ENCODE results near the gene CCDC60.

CCDC60 gene

GRCh38 chr12:119447618-119448017 lies 113.1 kb downstream of the CCDC60 start:
- Histone ChIP-seq H3K4me1 (ENCODE audit: control insufficient read depth, insufficient read depth, low read length) (no peaks in the 10 kb centered on the region), H3K9me3 (ENCODE audit: control insufficient read depth, insufficient read depth, low read depth, low read length) (no peaks in the 10 kb centered on the region), H3K4me3 (ENCODE audit: low read depth, low read length) (no peak overlapping the region), H3K27ac (ENCODE audit: extremely low read depth, low read depth, low read length) (no peak overlapping the region), H3K36me3 (ENCODE audit: control insufficient read depth in 2 of 2, insufficient read depth in 1 of 2, low read length in 2 of 2) (no peaks in the 10 kb centered on the region)
- ChIA-PET CTCF (interaction anchor here (0.5 to 1.0 kb wide), 4 partner anchors 8 to 550 kb away, joined by 3 read pairs; no protein-coding TSS in a partner anchor), POLR2A (no interaction called here)
- peak; percentile 50; the same call in 1 of the 2 replicates for TF ChIP-seq SCRT2 (tag by site-specific recombination; IDR thresholded peaks at IDR 0.05)
- TF ChIP-seq ZBTB26 (tag by site-specific recombination; optimal IDR thresholded peaks at IDR 0.05) = no peak

- Histone ChIP-seq H3K36me3 (ENCODE audit: control insufficient read depth in 2 of 2, insufficient read depth in 1 of 2, low read length in 2 of 2) (no peaks in the 10 kb centered on the region), H3K4me3 (ENCODE audit: low read depth, low read length) (no peak overlapping the region), H3K27ac (ENCODE audit: extremely low read depth, low read depth, low read length) (no peak overlapping the region), H3K4me1 (ENCODE audit: control insufficient read depth, insufficient read depth, low read length) (no peaks in the 10 kb centered on the region), H3K9me3 (ENCODE audit: control insufficient read depth, insufficient read depth, low read depth, low read length) (no peaks in the 10 kb centered on the region)
- POLR2A ChIA-PET = no interaction called here
- TF ChIP-seq OSR2 (tag by site-specific recombination; IDR thresholded peaks at IDR 0.05) (no peak), SCRT1 (tag by site-specific recombination; IDR thresholded peaks at IDR 0.05; ENCODE audit: borderline replicate concordance) (no peak), ZNF510 (tag by site-specific recombination; IDR thresholded peaks at IDR 0.05; ENCODE audit: insufficient replicate concordance) (no peak), ZNF549 (tag by site-specific recombination; IDR thresholded peaks at IDR 0.05) (no peak)
- CTCF ChIA-PET = interaction anchor here (0.5 to 1.2 kb wide), 3 partner anchors 194 to 490 kb away, joined by 3 to 6 read pairs (median 4); no protein-coding TSS in a partner anchor
Observed at GRCh38 chr12:119448611-119449131, 114.1 kb downstream of the CCDC60 start.

GRCh38 chr12:119450771-119451170 lies 116.2 kb downstream of the CCDC60 start:
- no peak overlapping the region for H3K4me3 ChIP-seq (ENCODE audit: low read depth, low read length)
- no peak for TF ChIP-seq ZNF529 (tag by site-specific recombination; IDR thresholded peaks at IDR 0.05; ENCODE audit: insufficient replicate concordance)
- TF ChIP-seq KLF7 (tag by site-specific recombination; IDR thresholded peaks at IDR 0.05; ENCODE audit: borderline replicate concordance) = no peak
- no peak for TF ChIP-seq ZNF530 (tag by site-specific recombination; IDR thresholded peaks at IDR 0.05; ENCODE audit: low read depth)
- no peak for TF ChIP-seq ZNF585B (tag by site-specific recombination; IDR thresholded peaks at IDR 0.05)
- no peak for TF ChIP-seq ZNF610 (tag by site-specific recombination; IDR thresholded peaks at IDR 0.05; ENCODE audit: borderline replicate concordance)
- no peak for TF ChIP-seq ZEB2 (tag by site-specific recombination; IDR thresholded peaks at IDR 0.05)
- no peak for TF ChIP-seq MYNN (tag by site-specific recombination; IDR thresholded peaks at IDR 0.05; ENCODE audit: borderline replicate concordance)
- TF ChIP-seq ZNF747 (tag by site-specific recombination; IDR thresholded peaks at IDR 0.05) = no peak
- no peak for TF ChIP-seq KLF8 (tag by site-specific recombination; IDR thresholded peaks at IDR 0.05)
- no peaks in the 10 kb centered on the region for H3K36me3 ChIP-seq (ENCODE audit: control insufficient read depth in 2 of 2, insufficient read depth in 1 of 2, low read length in 2 of 2)
- POLR2A ChIA-PET = no interaction called here
- CTCF ChIA-PET = no interaction called here
- no peak overlapping the region for H3K27ac ChIP-seq (ENCODE audit: extremely low read depth, low read depth, low read length)
- no peaks in the 10 kb centered on the region for H3K4me1 ChIP-seq (ENCODE audit: control insufficient read depth, insufficient read depth, low read length)
- H3K9me3 ChIP-seq (ENCODE audit: control insufficient read depth, insufficient read depth, low read depth, low read length) = no peaks in the 10 kb centered on the region

DNA sequence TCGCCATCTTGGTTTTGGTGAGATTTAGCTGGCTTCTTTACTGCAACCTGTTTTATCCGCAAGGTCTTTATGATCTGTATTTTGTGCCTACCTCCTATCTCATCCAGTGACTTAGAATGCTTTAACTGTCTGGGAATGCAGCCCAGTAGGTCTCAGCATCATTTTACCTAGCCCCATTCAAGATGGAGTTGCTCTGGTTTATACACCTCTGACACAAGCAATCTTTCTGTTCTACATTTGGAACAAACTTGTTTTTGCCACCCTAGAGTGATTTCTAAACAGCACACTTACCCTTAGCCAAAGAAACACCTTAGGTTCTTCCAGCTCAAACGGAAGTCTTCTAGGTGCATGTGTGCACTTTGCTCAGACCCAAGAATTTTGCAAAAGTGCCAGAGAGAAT lies 122.3 kb downstream of the CCDC60 start:
- Histone ChIP-seq H3K4me1 (ENCODE audit: control insufficient read depth, insufficient read depth, low read length) (no peaks in the 10 kb centered on the region), H3K9me3 (ENCODE audit: control insufficient read depth, insufficient read depth, low read depth, low read length) (no peaks in the 10 kb centered on the region), H3K27ac (ENCODE audit: extremely low read depth, low read depth, low read length) (no peak overlapping the region), H3K36me3 (ENCODE audit: control insufficient read depth in 2 of 2, insufficient read depth in 1 of 2, low read length in 2 of 2) (no peaks in the 10 kb centered on the region), H3K4me3 (ENCODE audit: low read depth, low read length) (no peak overlapping the region)
- CTCF ChIA-PET = no interaction called here
- POLR2A ChIA-PET = no interaction called here
- TF ChIP-seq, protein P1, sequence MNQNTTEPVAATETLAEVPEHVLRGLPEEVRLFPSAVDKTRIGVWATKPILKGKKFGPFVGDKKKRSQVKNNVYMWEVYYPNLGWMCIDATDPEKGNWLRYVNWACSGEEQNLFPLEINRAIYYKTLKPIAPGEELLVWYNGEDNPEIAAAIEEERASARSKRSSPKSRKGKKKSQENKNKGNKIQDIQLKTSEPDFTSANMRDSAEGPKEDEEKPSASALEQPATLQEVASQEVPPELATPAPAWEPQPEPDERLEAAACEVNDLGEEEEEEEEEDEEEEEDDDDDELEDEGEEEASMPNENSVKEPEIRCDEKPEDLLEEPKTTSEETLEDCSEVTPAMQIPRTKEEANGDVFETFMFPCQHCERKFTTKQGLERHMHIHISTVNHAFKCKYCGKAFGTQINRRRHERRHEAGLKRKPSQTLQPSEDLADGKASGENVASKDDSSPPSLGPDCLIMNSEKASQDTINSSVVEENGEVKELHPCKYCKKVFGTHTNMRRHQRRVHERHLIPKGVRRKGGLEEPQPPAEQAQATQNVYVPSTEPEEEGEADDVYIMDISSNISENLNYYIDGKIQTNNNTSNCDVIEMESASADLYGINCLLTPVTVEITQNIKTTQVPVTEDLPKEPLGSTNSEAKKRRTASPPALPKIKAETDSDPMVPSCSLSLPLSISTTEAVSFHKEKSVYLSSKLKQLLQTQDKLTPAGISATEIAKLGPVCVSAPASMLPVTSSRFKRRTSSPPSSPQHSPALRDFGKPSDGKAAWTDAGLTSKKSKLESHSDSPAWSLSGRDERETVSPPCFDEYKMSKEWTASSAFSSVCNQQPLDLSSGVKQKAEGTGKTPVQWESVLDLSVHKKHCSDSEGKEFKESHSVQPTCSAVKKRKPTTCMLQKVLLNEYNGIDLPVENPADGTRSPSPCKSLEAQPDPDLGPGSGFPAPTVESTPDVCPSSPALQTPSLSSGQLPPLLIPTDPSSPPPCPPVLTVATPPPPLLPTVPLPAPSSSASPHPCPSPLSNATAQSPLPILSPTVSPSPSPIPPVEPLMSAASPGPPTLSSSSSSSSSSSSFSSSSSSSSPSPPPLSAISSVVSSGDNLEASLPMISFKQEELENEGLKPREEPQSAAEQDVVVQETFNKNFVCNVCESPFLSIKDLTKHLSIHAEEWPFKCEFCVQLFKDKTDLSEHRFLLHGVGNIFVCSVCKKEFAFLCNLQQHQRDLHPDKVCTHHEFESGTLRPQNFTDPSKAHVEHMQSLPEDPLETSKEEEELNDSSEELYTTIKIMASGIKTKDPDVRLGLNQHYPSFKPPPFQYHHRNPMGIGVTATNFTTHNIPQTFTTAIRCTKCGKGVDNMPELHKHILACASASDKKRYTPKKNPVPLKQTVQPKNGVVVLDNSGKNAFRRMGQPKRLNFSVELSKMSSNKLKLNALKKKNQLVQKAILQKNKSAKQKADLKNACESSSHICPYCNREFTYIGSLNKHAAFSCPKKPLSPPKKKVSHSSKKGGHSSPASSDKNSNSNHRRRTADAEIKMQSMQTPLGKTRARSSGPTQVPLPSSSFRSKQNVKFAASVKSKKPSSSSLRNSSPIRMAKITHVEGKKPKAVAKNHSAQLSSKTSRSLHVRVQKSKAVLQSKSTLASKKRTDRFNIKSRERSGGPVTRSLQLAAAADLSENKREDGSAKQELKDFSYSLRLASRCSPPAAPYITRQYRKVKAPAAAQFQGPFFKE (tag by site-specific recombination; IDR thresholded peaks at IDR 0.05; ENCODE audit: borderline replicate concordance) = no peak
- TF ChIP-seq ZNF362 (tag by site-specific recombination; IDR thresholded peaks at IDR 0.05) = no peak
- TF ChIP-seq ZNF785 (tag by site-specific recombination; IDR thresholded peaks at IDR 0.05) = no peak
- no peak for TF ChIP-seq ZNF354C (tag by site-specific recombination; IDR thresholded peaks at IDR 0.05; ENCODE audit: borderline replicate concordance, low read depth)
- TF ChIP-seq ZNF623 (tag by site-specific recombination; IDR thresholded peaks at IDR 0.05) = no peak

All from HEK293 (cell line).